ENCODE results near the gene PPP3CA.

- no peak for TF ChIP-seq POLR2A (IDR thresholded peaks at IDR 0.05; ENCODE audit: low read depth, low read length)
- no peak for TF ChIP-seq POLR2AphosphoS5 (IDR thresholded peaks at IDR 0.05; ENCODE audit: low read depth, low read length)
- no peak for TF ChIP-seq TAF1 (IDR thresholded peaks at IDR 0.05; ENCODE audit: low read depth, low read length)
- TF ChIP-seq PAX5 (IDR thresholded peaks at IDR 0.05; ENCODE audit: insufficient read depth, low read length, severe bottlenecking): no peak
- TF ChIP-seq SPI1 (IDR thresholded peaks at IDR 0.05; ENCODE audit: low read depth, low read length): no peak
These were observed 148.5 kb downstream of the PPP3CA start for GRCh38 chr4:101198682-101199339.
